GM18520 (cell line): ENCODE data around the gene ARPC4.
"Not testable (repeated sequence)": the region's sequence is repeated elsewhere in the genome, so short reads cannot be mapped to it uniquely, and the experiment has no call there.

Experiments
- ATAC-seq: cut with Tn5 transposase; IDR thresholded peaks from one replicate; pipeline ENCODE4 v1.9.1; 2021; ENCODE audit not compliant: unreplicated experiment

ARPC4 gene

GRCh38 chr3:9818666-9819335 lies 25.9 kb downstream of the ARPC4 start:
- no peak for ATAC-seq

- no peak for ATAC-seq
Observed at GRCh38 chr3:9820543-9820942, 27.7 kb downstream of the ARPC4 start.

GRCh38 chr3:9820946-9821345 lies 28.1 kb downstream of the ARPC4 start:
- no peak for ATAC-seq

GRCh38 chr3:9825451-9826040 lies 32.7 kb downstream of the ARPC4 start:
- no peak for ATAC-seq

- no peak for ATAC-seq
Observed at GRCh38 chr3:9826815-9827573, 34.1 kb downstream of the ARPC4 start.

- ATAC-seq: no peak
Observed at GRCh38 chr3:9828801-9829755, 36.2 kb downstream of the ARPC4 start.

GRCh38 chr3:9831253-9831652 lies 38.4 kb downstream of the ARPC4 start:
- ATAC-seq: no peak

GRCh38 chr3:9833078-9833477 lies 40.2 kb downstream of the ARPC4 start:
- no peak for ATAC-seq

- no peak for ATAC-seq
Observed at GRCh38 chr3:9834520-9835380, 41.9 kb downstream of the ARPC4 start.

- ATAC-seq: no peak
Observed at GRCh38 chr3:9837701-9838582, 45.1 kb downstream of the ARPC4 start.

- no peak for ATAC-seq
Observed at GRCh38 chr3:9838856-9839255, 46.0 kb downstream of the ARPC4 start.

- no peak for ATAC-seq
Observed at GRCh38 chr3:9841015-9841414, 48.1 kb downstream of the ARPC4 start.

GRCh38 chr3:9843715-9844438 lies 51.0 kb downstream of the ARPC4 start, which contains the start of gene RPUSD3:
RPUSD3 (minus strand) TSS chr3:9844008; CDS start chr3:9843990, 18 bp downstream.
- peak; percentile 98 for ATAC-seq

- no peak for ATAC-seq
Observed at GRCh38 chr3:9846231-9846630, 53.3 kb downstream of the ARPC4 start.

- ATAC-seq: no peak
Observed at GRCh38 chr3:9846931-9847488, 54.1 kb downstream of the ARPC4 start.

- ATAC-seq: not testable (repeated sequence)
Observed at GRCh38 chr3:9847870-9848269, 55.0 kb downstream of the ARPC4 start.

- ATAC-seq: not testable (repeated sequence)
Observed at GRCh38 chr3:9848860-9849259, 56.0 kb downstream of the ARPC4 start.

- ATAC-seq: not testable (repeated sequence)
Observed at GRCh38 chr3:9851383-9851782, 58.5 kb downstream of the ARPC4 start.
